RWPE1 (cell line): ENCODE data around the gene MPPE1.

ENCODE experiments used
- CTCF ChIA-PET: fragments of 350-600 bp; sonication (Branson Sonifier 250); formaldehyde crosslinking; extraction: SDS; loops from one replicate; lab custom pipeline; 2021; lab: Yijun Ruan, JAX
- POLR2A ChIA-PET: fragments of 400-600 bp; formaldehyde crosslinking; extraction: SDS; loops from one replicate; lab custom pipeline; 2020; ENCODE audit warnings: antibody characterized with exemption; ENCODE audit not compliant: low non-redundant PET; lab: Yijun Ruan, JAX
- DNase-seq: peaks from one replicate; pipeline ENCODE4 v3.0.0; 2012; ENCODE audit warnings: low spot score
- H3K27ac ChIP-seq: fragments of 450-650 bp; 2 replicates; pipeline ENCODE4 v1.5.1; 2017
- TF ChIP-seq, protein P1 (sequence below): fragments of 450-650 bp; conservative IDR thresholded peaks from 2 replicates; pipeline ENCODE4 v1.5.1; 2017; ENCODE audit warnings: low read depth, mild to moderate bottlenecking

The MPPE1 gene

DNA sequence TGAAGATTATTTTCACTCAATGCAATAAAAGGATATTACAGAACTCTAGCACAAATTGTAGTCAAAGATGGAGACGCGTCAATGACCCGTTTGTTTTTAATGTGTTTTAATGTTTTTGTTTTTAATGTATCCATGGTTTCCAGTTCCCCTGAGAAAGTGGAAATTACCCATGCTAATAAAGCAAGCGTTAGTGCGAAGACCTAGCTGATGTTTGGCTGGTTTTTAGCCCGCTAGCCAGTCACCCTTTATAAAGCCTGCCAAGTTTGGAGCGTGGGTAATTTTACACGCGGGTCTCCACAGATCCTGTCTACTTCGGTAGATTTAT, 57.3 kb downstream of the MPPE1 start:
- POLR2A ChIA-PET: no interaction called here
- TF ChIP-seq, protein P1, sequence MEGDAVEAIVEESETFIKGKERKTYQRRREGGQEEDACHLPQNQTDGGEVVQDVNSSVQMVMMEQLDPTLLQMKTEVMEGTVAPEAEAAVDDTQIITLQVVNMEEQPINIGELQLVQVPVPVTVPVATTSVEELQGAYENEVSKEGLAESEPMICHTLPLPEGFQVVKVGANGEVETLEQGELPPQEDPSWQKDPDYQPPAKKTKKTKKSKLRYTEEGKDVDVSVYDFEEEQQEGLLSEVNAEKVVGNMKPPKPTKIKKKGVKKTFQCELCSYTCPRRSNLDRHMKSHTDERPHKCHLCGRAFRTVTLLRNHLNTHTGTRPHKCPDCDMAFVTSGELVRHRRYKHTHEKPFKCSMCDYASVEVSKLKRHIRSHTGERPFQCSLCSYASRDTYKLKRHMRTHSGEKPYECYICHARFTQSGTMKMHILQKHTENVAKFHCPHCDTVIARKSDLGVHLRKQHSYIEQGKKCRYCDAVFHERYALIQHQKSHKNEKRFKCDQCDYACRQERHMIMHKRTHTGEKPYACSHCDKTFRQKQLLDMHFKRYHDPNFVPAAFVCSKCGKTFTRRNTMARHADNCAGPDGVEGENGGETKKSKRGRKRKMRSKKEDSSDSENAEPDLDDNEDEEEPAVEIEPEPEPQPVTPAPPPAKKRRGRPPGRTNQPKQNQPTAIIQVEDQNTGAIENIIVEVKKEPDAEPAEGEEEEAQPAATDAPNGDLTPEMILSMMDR: no peak
- H3K27ac ChIP-seq: peak overlapping the region; percentile 86
- CTCF ChIA-PET: interaction anchor here (2.1 kb wide), 1 partner anchor 118 kb away, joined by 5 read pairs; no protein-coding TSS in a partner anchor
- peak; percentile 26 for DNase-seq

DNA sequence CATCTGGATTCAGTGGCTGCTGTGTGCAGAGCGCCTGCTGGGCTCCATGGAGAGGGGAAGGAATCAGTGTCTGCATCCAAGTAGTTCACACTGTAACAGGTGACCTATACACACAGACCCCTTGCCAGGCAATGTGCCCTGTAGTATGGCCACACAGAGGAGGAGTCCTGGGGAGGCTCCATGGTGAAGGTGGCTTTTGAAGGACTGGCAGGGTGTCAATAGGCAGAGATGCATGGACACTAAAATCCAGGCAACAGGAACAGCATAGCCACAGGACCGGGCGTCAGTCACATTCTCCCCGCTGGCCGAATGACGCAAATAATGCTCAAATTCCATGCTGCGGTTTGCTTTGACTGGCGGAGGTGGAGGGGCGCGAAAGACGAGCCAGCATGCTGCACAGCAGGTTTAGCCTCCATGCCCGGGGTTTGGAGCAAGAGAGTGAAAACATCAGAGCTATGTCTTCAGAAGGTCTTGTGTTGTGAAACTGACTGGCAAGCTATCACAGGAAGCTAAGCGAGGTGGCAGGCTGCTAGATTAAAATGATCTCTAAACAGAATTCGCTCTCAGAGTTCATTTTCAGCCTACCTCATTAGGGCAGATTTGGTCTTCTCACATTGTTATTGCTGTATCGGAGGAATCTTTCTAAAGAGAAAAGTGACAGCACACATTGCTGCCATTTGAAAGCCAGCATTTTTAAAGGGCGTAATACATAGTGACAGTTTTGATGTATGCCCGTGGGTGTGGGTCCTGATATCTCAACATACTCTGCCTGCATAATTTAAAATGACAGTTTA, 58.1 kb downstream of the MPPE1 start:
- peak; percentile 61 for DNase-seq
- H3K27ac ChIP-seq: peak overlapping the region; percentile 84
- ChIA-PET CTCF (interaction anchor here (0.6 to 2.1 kb wide), 2 partner anchors 117 to 144 kb away, joined by 5 to 7 read pairs; no protein-coding TSS in a partner anchor), POLR2A (no interaction called here)
- TF ChIP-seq, protein P1: no peak

DNA sequence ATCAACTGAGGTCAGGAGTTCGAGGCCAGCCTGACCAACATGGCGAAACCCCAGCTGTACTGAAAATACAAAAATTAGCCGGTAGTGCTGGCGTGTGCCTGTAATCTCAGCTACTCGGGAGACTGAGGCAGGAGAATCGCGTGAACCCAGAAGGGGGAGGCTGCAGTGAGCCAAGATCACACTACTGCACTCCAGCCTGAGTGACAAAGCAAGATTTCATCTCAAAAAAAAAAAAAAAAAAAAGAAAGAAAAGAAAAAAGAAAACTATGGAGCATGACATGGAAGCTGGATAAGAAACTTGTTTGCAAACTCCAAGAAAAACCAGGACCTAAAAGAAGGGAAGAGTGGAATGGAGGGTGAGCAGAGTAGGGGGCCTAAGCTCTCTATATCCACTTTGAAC, 58.8 kb downstream of the MPPE1 start:
- ChIA-PET CTCF (interaction anchor here (0.6 to 2.1 kb wide), 2 partner anchors 116 to 145 kb away, joined by 5 to 7 read pairs; no protein-coding TSS in a partner anchor), POLR2A (no interaction called here)
- no peak overlapping the region for H3K27ac ChIP-seq
- TF ChIP-seq, protein P1: no peak
- DNase-seq: no peak

DNA sequence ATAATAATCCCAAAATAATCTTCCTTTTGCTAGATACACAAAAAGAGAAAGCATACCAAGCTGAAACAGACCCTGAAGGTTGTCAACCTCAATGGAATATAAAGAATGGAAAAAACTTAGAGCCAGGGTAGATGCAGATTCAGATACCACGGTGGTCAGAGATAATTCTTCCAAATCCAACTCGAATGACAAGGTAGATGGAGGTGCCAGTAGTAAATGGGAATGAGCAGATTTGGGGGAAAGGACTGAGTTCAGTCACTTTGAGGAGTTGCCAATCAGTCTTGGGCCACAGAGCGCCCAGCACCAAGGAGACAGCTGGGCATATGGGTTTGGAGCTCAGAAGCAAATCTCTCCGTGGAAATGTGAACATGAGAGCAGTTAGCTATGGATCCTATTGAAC, 60.3 kb downstream of the MPPE1 start:
- CTCF ChIA-PET: interaction anchor here (0.6 kb wide), 2 partner anchors 688 to 1445 kb away, joined by 3 to 4 read pairs; no protein-coding TSS in a partner anchor
- POLR2A ChIA-PET: no interaction called here
- TF ChIP-seq, protein P1: no peak
- H3K27ac ChIP-seq: no peak overlapping the region
- no peak for DNase-seq

DNA sequence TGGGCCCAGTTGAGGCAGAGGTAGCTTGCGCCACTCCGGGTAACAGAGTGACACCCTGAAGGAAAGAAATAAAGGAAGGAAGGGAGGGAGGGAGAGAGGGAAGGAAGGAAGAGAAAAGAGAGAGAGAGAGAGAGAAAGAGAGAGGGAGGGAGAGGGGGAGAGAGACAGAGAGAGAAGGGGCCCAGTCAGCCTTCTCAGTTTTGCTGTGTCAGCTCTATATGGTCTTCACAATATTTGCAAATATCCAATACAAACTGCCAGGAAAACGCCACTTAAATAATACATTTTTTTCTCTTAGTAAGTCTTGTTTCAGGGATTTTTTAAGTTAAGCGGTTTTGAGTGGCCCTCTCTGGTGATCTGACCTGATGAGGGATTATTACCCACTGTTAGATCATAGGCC, 62.5 kb downstream of the MPPE1 start:
- no peak overlapping the region for H3K27ac ChIP-seq
- CTCF ChIA-PET: interaction anchor here (0.7 to 1.0 kb wide), 2 partner anchors 17 to 97 kb away, joined by 3 read pairs; no protein-coding TSS in a partner anchor
- POLR2A ChIA-PET: no interaction called here

DNA sequence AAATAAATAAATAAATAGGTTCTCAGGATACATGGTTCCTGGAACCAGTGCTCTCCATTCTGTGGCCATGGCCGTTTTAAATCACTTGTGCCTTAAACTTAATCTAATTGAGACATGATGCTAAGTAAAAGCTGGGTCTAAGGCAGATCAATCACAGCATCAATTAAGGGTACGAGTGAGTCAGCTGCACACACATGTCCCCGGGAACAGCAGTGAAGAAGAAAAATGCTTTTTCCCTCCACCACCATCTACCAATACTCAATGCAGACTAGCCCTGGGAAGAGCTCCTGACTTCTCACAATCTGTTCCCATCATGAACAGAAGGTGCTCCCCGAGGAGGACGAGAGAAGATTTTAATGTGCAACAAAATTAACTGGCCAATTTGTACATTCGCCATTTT, 63.7 kb downstream of the MPPE1 start:
- H3K27ac ChIP-seq: no peak overlapping the region
- POLR2A ChIA-PET: no interaction called here
- CTCF ChIA-PET: interaction anchor here (0.6 to 0.7 kb wide), 2 partner anchors 63 to 332 kb away, joined by 3 read pairs; no protein-coding TSS in a partner anchor
- no peak for DNase-seq
- TF ChIP-seq, protein P1: no peak

More for the DNA sequence above, 62.5 kb downstream of the MPPE1 start:
- DNase-seq: no peak
- TF ChIP-seq, protein P1: no peak
